GM18951 (cell line): ENCODE results near the gene ITGA11.

Experiments used
- POLR2A ChIP-seq: IDR thresholded peaks from 4 replicates; pipeline ENCODE4 v1.6.1; 2011; ENCODE audit warnings: mild to moderate bottlenecking; ENCODE audit not compliant: insufficient read length, insufficient read depth; ENCODE audit errors: extremely low read depth
- in situ Hi-C: fragments of 300-500 bp; cut with MboI; formaldehyde crosslinking; loops from one replicate; pipeline ENCODE4 v1.12.0; 2022; ENCODE audit warnings: low sequenced_read_pairs, mixed read lengths, inconsistent platforms; ENCODE audit not compliant: unreplicated experiment

Gene ITGA11

DNA sequence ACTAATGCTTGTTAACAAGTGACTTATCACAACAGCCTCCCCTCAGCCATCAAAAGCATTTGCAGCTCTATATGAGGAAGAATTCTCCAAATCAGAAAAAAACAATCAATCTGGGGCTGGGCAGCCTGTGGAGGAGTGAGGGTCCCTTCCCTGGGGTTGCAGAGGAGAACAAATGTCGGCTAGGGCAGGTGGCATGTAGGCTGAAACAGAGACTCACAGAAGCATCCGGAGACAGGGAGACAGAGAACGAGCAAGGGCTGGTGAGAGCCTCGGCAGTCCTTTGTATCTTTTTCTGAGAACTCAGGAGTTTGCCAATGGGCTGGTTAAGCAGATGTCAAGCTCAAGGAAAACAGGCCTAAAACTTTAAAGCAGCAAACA is 15.8 kb downstream of the ITGA11 start:
- TF ChIP-seq POLR2A, result no peak
- in situ Hi-C loops, result no loop called here

DNA sequence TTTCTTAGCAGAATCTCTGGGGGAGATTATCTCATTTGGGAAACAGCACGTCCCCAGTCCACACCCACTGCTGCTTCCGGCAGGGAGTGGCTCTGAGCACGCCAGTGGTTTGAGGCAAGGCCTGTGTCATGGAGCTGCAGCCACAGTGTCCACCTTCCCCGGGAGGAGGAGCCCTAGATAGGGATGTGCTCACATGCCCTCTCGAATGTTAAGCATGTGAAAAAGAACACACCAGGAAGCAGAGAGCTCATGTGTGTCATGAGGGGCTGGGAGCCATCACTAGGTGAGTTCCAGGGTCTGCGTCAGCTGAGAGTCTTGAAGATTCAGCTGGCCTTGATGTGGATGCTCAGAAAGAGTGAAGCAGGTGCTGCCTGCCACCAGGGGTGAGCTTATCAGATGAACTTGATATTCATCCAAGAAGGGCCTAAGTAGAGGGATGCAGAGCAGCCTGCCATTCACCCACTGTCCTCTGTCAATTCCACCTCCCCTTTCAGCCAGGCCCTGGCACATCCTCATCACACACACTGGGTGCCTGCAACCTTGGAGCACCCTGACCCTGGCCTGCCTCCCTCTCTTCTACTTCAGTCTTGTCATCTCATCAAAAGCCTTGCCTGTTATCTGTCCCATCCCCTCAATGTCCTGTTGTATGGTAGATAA is 16.3 kb downstream of the ITGA11 start:
- in situ Hi-C loops, result no loop called here
- no peak for TF ChIP-seq POLR2A

DNA sequence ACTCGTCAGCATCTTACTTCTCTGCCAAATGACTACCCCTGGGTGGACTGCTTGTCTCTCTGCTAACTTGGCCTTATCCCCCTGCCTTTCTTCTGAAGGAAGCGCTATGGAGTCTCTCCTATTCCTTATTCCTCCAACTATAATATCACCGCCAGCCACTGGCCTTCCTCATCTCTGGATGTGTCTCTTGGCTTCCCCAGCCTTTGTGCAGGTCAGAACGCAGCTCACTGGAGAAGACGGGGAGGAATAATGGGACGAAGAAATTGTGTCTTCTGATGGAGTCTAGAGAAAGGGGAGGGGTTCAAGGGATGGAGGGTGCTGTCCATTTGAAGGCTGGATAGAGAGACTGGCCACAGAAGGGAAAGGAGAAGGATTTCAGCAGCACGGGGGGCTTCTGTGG is 16.9 kb downstream of the ITGA11 start:
- in situ Hi-C loops, result no loop called here
- TF ChIP-seq POLR2A, result no peak

GRCh38 chr15:68414591-68414990 is 17.4 kb downstream of the ITGA11 start:
- in situ Hi-C loops, result no loop called here
- no peak for TF ChIP-seq POLR2A

GRCh38 chr15:68414206-68414555 is 17.8 kb downstream of the ITGA11 start:
- TF ChIP-seq POLR2A, result no peak
- in situ Hi-C loops, result no loop called here

- in situ Hi-C loops, result no loop called here
- no peak for TF ChIP-seq POLR2A
Measured at GRCh38 chr15:68413363-68414205, 18.4 kb downstream of the ITGA11 start.

DNA sequence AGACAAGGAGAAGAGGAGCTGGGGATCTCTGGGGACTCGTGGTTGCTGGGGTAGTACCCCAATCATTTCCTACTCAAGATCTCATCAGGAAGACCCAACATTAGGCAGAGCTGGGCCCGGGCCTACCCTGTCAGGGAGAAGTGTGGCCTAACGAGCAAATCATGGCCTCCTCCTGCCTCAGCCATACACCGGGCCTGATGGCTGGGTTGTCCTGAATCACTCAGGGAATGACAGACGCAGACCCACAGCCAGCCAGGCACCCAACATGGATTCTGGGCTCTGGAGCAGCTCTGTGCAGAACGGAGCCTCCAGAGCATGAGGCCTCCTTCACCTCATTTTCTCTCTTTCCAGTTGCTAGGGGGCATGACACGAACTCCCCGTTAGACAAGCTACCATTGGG is 19.7 kb downstream of the ITGA11 start:
- TF ChIP-seq POLR2A, result no peak
- in situ Hi-C loops, result no loop called here

GRCh38 chr15:68411735-68412134 is 20.2 kb downstream of the ITGA11 start:
- TF ChIP-seq POLR2A, result no peak
- in situ Hi-C loops, result no loop called here

DNA sequence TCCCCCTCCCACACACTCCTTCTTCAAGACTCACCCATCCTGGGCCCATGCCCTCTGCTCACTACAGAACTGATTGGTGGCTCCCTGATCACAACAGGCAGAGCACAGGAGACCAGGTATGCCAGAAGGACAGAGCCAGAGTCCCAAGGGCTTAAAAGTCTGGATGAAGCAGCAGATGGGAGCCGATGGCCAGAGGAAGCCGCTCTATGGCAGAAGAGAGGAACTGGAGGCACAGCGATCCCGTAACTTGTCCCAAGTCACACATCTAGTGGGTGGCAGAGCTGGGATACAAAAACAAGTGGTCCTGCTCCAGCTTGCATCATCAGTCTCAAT is 20.7 kb downstream of the ITGA11 start:
- in situ Hi-C loops, result no loop called here
- no peak for TF ChIP-seq POLR2A

GRCh38 chr15:68410466-68411342 is 21.3 kb downstream of the ITGA11 start:
- no peak for TF ChIP-seq POLR2A
- in situ Hi-C loops, result no loop called here

DNA sequence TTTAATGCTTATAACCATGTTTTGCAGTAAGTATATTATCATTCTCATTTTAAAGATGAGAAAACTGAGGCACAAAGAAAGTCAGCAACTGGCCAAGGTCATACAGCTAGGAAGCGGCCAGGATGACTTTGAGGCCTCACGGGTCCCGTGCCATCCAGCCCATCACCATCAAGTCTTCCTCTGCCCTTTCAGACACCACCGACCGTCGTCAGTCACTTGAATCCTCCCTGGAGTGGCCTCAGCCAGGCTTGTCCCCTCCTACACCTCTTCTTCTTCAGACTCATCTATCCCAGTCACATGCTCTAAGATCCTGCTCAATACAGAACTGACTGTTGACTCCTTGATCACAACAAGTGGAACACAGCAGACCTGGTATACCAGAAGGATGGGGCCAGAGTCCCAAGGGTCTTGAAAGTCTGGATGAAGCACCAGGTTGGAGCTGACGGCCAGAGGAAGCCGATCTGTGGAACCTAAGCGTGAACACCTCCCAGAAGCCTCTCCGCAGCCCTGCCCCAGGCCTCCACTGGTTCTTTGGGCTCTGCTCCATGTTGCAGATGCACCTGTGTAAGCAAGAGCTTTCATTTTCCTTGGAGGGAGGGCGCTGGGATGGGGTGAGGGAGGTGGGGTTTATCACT is 22.1 kb downstream of the ITGA11 start:
- TF ChIP-seq POLR2A, result no peak
- in situ Hi-C loops, result no loop called here

GRCh38 chr15:68408971-68409370 is 23.0 kb downstream of the ITGA11 start:
- TF ChIP-seq POLR2A, result no peak
- in situ Hi-C loops, result no loop called here
